Transverse colon (tissue), 4 donors: ENCODE data around the gene SEL1L. TPM values are rescaled to one million over a fixed set of nuclear protein-coding genes. Genes with fewer than 3 reads are reported as not detected.

Experiments
- DNase-seq: peaks from one replicate; pipeline ENCODE4 v3.0.0-alpha.2; 2019
- H3K27ac ChIP-seq, 4 donors: fragments of 200-600 bp; sonication (generic); 2 replicates each; pipeline ENCODE4 v1.5.1; 2016 to 2018; ENCODE audit warnings: inconsistent platforms in 4 of 4
- H3K27me3 ChIP-seq: fragments of 200-600 bp; sonication (generic); 2 replicates; pipeline ENCODE4 v1.5.1; 2017; ENCODE audit warnings: inconsistent platforms
- H3K36me3 ChIP-seq, 4 donors: fragments of 200-600 bp; sonication (generic); 2 replicates each; pipeline ENCODE4 v1.5.1; 2017 to 2019; ENCODE audit warnings: inconsistent platforms in 4 of 4
- H3K4me1 ChIP-seq, 4 donors: fragments of 200-600 bp; sonication (generic); 2 replicates each; pipeline ENCODE4 v1.5.1; 2017 to 2020; ENCODE audit warnings: inconsistent platforms in 4 of 4
- H3K4me3 ChIP-seq, 4 donors: fragments of 200-600 bp; sonication (generic); 1 replicate in 1 of 4; 2 replicates in 3 of 4; pipeline versions ENCODE4 v1.5.1 to v1.6.1; 2017 to 2019; ENCODE audit warnings: inconsistent platforms in 4 of 4
- H3K9me3 ChIP-seq, 2 donors: fragments of 200-600 bp; sonication (generic); 2 replicates each; pipeline ENCODE4 v1.5.1; 2017 to 2019; ENCODE audit warnings: inconsistent platforms in 2 of 2
- CTCF ChIP-seq, 5 experiments: fragments of 200-600 bp in 3 of 5; fragments of 450-650 bp in 2 of 5; sonication (generic) in 3 of 5; IDR thresholded peaks; 1 replicate in 2 of 5; 2 replicates in 3 of 5; pipeline ENCODE4 v1.5.1; 2016 to 2017; ENCODE audit warnings: antibody characterized with exemption in 5 of 5, inconsistent platforms in 3 of 5, mild to moderate bottlenecking in 2 of 5, moderate library complexity in 1 of 5
- EP300 ChIP-seq: sonication (generic); formaldehyde crosslinking; IDR thresholded peaks from one replicate; pipeline ENCODE4 v1.6.1; 2017; ENCODE audit warnings: antibody characterized with exemption, low read depth
- POLR2A ChIP-seq: fragments of 450-650 bp; IDR thresholded peaks from one replicate; pipeline ENCODE4 v1.6.1; 2016; ENCODE audit warnings: antibody characterized with exemption, mild to moderate bottlenecking, moderate library complexity
- POLR2AphosphoS5 ChIP-seq, 3 donors: sonication (generic); formaldehyde crosslinking; IDR thresholded peaks; one replicate each; pipeline ENCODE4 v1.6.1; 2016; ENCODE audit warnings: antibody characterized with exemption in 3 of 3
- WGBS, 2 donors: methylation state at CpG; one replicate each; pipeline ENCODE4 v1.1.5; 2018; ENCODE audit warnings: low coverage in 1 of 2; 5-methylcytosine and 5-hydroxymethylcytosine counted together
- in situ Hi-C, 4 donors: fragments of 200-750 bp; cut with MboI; loops; one replicate each; pipeline versions ENCODE4 v1.15.0 to v1.15.1; 2017; ENCODE audit warnings: low sequenced_read_pairs in 3 of 4, low pct_ligation_motif_present in 1 of 4, low pct_unique_long_range_greater_than_20kb in 1 of 4
- intact Hi-C: fragments of 100-400 bp; cut with DNase I; formaldehyde crosslinking; loops from one replicate; pipeline ENCODE4 v1.15.1; 2023; ENCODE audit warnings: low total_unique reads
- total RNA-seq, 4 donors: library from RNA; depleted of rRNA; stranded (reverse); fragments of >200 nt; gene quantifications; one replicate each; pipeline ENCODE4 v1.1.0, GENCODE V29; 2016

The SEL1L gene
- total RNA-seq, 4 donors from 2014 or later: 29.5 to 64.8 (median 43.5) TPM

GRCh38 chr14:81478446-81478845, 55.2 kb downstream of the SEL1L start:
- in situ Hi-C loops: no loop called here
- intact Hi-C loops: no loop called here
- Histone ChIP-seq H3K9me3 (no peaks in the 10 kb centered on the region), H3K36me3 (peaks cover 0 to 84% (median 20%) of the 10 kb centered on the region in 4 donors), H3K27ac (no peak overlapping the region), H3K4me1 (no peaks in the 10 kb centered on the region), H3K4me3 (no peak overlapping the region), H3K27me3 (no peaks in the 10 kb centered on the region)
- no peak for DNase-seq
- TF ChIP-seq POLR2AphosphoS5 (IDR thresholded peaks at IDR 0.05) (no peak), EP300 (no peak), POLR2A (no peak)
- 58 to 67% methylated on average over 2 to 3 of the region's 3 CpGs for WGBS, 2 donors

- peaks cover 0 to 69% (median 18%) of the 10 kb centered on the region in 4 donors for H3K36me3 ChIP-seq
- DNase-seq: no peak
- peaks cover 0 to 2% (median 0%) of the 10 kb centered on the region in 4 donors for H3K4me1 ChIP-seq
- WGBS, 2 donors: 78 to 94% methylated on average over 2 to 5 of the region's 5 CpGs
- H3K27me3 ChIP-seq: no peaks in the 10 kb centered on the region
- H3K27ac ChIP-seq: no peak overlapping the region
- no peak overlapping the region for H3K4me3 ChIP-seq
- no peak for TF ChIP-seq EP300
- TF ChIP-seq CTCF (IDR thresholded peaks at IDR 0.05): no peak
- no peak for TF ChIP-seq POLR2A
- TF ChIP-seq POLR2AphosphoS5 (IDR thresholded peaks at IDR 0.05): no peak
- intact Hi-C loops (no loop called here), in situ Hi-C loops (no loop called here)
- H3K9me3 ChIP-seq: no peaks in the 10 kb centered on the region
Measured at GRCh38 chr14:81476816-81477215, 56.8 kb downstream of the SEL1L start.

DNA sequence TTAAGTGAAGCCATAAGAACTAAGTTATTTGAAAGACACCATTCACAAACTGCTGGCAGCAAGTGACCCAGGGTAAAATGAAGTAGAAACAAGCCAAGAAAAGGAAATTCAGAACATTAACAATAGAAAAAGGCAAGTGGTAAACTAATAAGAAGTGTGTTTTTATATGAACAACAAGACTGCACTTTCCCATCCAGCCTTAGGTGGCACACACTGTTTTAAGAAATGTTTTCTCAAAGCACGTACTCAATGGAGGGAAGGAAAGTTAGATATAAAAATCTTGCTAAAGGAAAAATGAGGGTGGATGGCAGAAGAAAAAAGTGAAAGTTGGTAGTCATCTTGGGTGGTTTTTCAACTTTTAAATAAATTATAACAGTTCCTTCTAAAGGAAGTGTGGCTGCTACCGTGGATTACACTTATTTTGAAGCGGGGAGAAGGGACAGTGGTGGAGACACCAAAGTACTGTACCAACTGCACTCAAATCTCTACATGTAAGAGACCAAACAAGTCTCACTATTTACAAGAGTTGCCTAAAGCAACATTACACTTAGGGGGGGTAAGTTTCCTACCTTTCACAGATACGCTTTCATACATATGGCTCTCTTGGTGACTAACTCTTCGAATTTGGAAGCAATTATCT, 58.8 kb downstream of the SEL1L start:
- H3K4me3 ChIP-seq: no peak overlapping the region
- peak overlapping the region in 3 of 4 donors; percentile 25 to 66 (median 28) for H3K27ac ChIP-seq
- intact Hi-C loops (no loop called here), in situ Hi-C loops (loop anchor here (25.0 kb wide), 2 partner anchors 488 to 513 kb away; partner anchors contain the start of gene TSHR (in 1 of the 4))
- no peak for TF ChIP-seq POLR2A
- no peak for TF ChIP-seq CTCF (IDR thresholded peaks at IDR 0.05)
- peaks cover 0 to 2% (median 0%) of the 10 kb centered on the region in 4 donors for H3K4me1 ChIP-seq
- H3K27me3 ChIP-seq: no peaks in the 10 kb centered on the region
- WGBS, 2 donors: 79 to 90% methylated on average over 5 of the region's 5 CpGs
- H3K9me3 ChIP-seq: no peaks in the 10 kb centered on the region
- H3K36me3 ChIP-seq: peaks cover 0 to 53% (median 18%) of the 10 kb centered on the region in 4 donors
- DNase-seq: no peak

DNA sequence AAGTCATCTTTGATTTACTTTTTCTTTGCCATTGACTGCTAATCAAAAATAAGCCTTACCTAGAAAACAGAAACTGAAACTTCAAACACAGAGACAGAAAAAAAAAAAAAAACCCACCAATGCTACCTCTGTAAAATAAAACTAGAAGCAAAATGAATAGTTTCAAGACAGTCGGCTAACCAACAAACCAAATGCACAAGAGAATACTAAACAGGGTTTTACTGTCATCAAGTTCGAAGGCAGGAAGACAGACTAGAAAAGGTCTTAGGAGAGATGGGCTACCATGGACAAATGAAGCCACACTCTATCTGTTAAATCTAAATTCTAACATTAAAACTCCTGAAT, 59.5 kb downstream of the SEL1L start:
- H3K4me1 ChIP-seq: peaks cover 0 to 2% (median 0%) of the 10 kb centered on the region in 4 donors
- 54 to 71% methylated on average over 2 of the region's 2 CpGs for WGBS, 2 donors

More for the DNA sequence above, 59.5 kb downstream of the SEL1L start:
- no peak overlapping the region for H3K4me3 ChIP-seq
- in situ Hi-C loops: loop anchor here (25.0 kb wide), 2 partner anchors 487 to 512 kb away; partner anchors contain the start of gene TSHR (in 1 of the 4)
- no peaks in the 10 kb centered on the region for H3K9me3 ChIP-seq
- intact Hi-C loops: no loop called here
- no peaks in the 10 kb centered on the region for H3K27me3 ChIP-seq
- TF ChIP-seq EP300 (no peak), POLR2AphosphoS5 (IDR thresholded peaks at IDR 0.05) (no peak), CTCF (IDR thresholded peaks at IDR 0.05) (no peak), POLR2A (no peak)
- no peak for DNase-seq
- peak overlapping the region in 3 of 4 donors; percentile 25 to 66 (median 28) for H3K27ac ChIP-seq
- peaks cover 0 to 46% (median 16%) of the 10 kb centered on the region in 4 donors for H3K36me3 ChIP-seq
